ENCODE results near the gene IL36G. TPM values are rescaled to one million over a fixed set of nuclear protein-coding genes. Genes with fewer than 3 reads are reported as not detected.

IL36G gene
- total RNA-seq, 1 donor from 2014 or later: not detected

DNA sequence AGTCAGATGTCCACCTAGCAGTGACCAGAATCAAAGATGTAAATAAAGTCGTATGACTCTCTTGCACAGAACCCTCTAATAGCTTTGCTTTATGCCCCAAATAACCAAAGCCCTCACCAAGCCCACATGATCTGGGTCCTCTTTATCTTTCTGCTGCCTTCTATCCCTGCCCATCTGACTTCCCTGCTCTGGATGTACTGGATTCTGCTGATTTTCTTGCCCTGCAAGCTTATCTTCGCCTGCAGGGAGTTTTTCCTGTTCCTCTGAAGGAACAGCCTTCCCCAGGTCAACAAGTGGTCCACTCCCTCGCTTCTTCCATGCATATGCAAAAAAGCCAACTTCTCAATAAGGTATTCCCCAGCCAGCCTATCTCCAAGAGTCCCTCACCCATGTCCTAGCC, 56.2 kb downstream of the IL36G start:
- no peak for TF ChIP-seq CTCF (IDR thresholded peaks at IDR 0.05; ENCODE audit: insufficient read depth, low read length, poor library complexity, severe bottlenecking)
- DNase-seq (ENCODE audit: low read depth): no peak
- Histone ChIP-seq H3K4me3 (ENCODE audit: low read depth, low read length) (no peak overlapping the region), H3K27me3 (ENCODE audit: control insufficient read depth, insufficient read depth, low read length) (peaks cover 10% of the 10 kb centered on the region), H3K36me3 (ENCODE audit: control insufficient read depth, insufficient read depth, low read length) (no peaks in the 10 kb centered on the region)

Other genes with a start within 250 kb of the IL36G start
- 2.5 and 5.6 TPM in 2 replicates for gene CKAP2L, start 213.4 kb upstream of the IL36G start, total RNA-seq
- gene IL1A, start 193.5 kb upstream of the IL36G start, total RNA-seq: 2.3 and 2.4 TPM in 2 replicates
- gene IL1B, start 141.2 kb upstream of the IL36G start, total RNA-seq: 0.13 TPM in 1 of 2 replicates, not detected in the other
- gene IL37, start 66.8 kb upstream of the IL36G start, total RNA-seq: not detected in 2 replicates
- gene IL36A, start 27.5 kb downstream of the IL36G start, total RNA-seq: not detected in 2 replicates
- not detected in 2 replicates for gene IL36B, start 74.9 kb downstream of the IL36G start, total RNA-seq
- 0.04 and 0.34 TPM in 2 replicates for gene IL36RN, start 81.2 kb downstream of the IL36G start, total RNA-seq
- gene IL1F10, start 90.0 kb downstream of the IL36G start, total RNA-seq: not detected in 2 replicates
- gene IL1RN, start 149.6 kb downstream of the IL36G start, total RNA-seq: 8.8 and 11.3 TPM in 2 replicates
- 12.1 and 13.9 TPM in 2 replicates for gene PSD4, start 196.0 kb downstream of the IL36G start, total RNA-seq